Endothelial cell of umbilical vein (primary cell): ENCODE data around the gene LRRC8D. TPM values are rescaled to one million over a fixed set of nuclear protein-coding genes. Genes with fewer than 3 reads are reported as not detected.

Experiments used
- BruUV-seq: library from RNA; stranded (reverse); fragments of 400-500 nt; replicated peaks from 2 replicates; lab custom pipeline; 2021; lab: Mats Ljungman, UMichigan
- CTCF ChIA-PET: fragments of 300-600, 350-600 bp; sonication (Branson Sonifier 250); formaldehyde crosslinking; loops from one replicate; lab custom pipeline; 2021; ENCODE audit warnings: antibody characterized with exemption, inconsistent platforms; lab: Charles Lee
- POLR2A ChIA-PET: fragments of 300-600, 350-600 bp; sonication (Branson Sonifier 250); formaldehyde crosslinking; loops from one replicate; lab custom pipeline; 2021; ENCODE audit warnings: antibody characterized with exemption, inconsistent platforms; lab: Charles Lee
- DNase-seq: peaks from one replicate; pipeline ENCODE4 v3.0.0-alpha.2; 2011; ENCODE audit warnings: low read depth, low spot score
- FAIRE-seq: peaks from 2 replicates; lab custom pipeline; 2011; peaks lifted over from hg19 to GRCh38; lab: Jason Lieb, UNC
- H2AFZ ChIP-seq: 2 replicates; pipeline ENCODE4 v1.6.0; 2012; ENCODE audit warnings: low read depth, low read length, control low read depth, inconsistent platforms
- H3K27ac ChIP-seq: 2 replicates; pipeline ENCODE4 v1.5.1; 2011; ENCODE audit warnings: low read depth, mild to moderate bottlenecking, control low read depth, low read length, moderate library complexity; ENCODE audit not compliant: insufficient read depth
- H3K27me3 ChIP-seq, 2 experiments: 2 replicates each; pipeline versions ENCODE4 v1.6.0 to v1.6.1; 2011; ENCODE audit warnings: low read length in 2 of 2, mixed read lengths in 1 of 2; ENCODE audit not compliant: control insufficient read depth in 2 of 2, insufficient read depth in 2 of 2
- H3K36me3 ChIP-seq, 2 experiments: 2 replicates in 1 of 2; 3 replicates in 1 of 2; pipeline ENCODE4 v1.5.1; 2011; ENCODE audit warnings: low read length in 2 of 2, mild to moderate bottlenecking in 1 of 2, moderate library complexity in 1 of 2; ENCODE audit not compliant: control insufficient read depth in 2 of 2, insufficient read depth in 2 of 2; ENCODE audit errors: extremely low read depth in 1 of 2
- H3K4me1 ChIP-seq: 3 replicates; pipeline ENCODE4 v1.5.1; 2011; ENCODE audit warnings: mild to moderate bottlenecking, low read length; ENCODE audit not compliant: control insufficient read depth, insufficient read depth; ENCODE audit errors: extremely low read depth
- H3K4me2 ChIP-seq: 2 replicates; pipeline ENCODE4 v1.6.1; 2011; ENCODE audit warnings: low read length, control low read depth, mixed read lengths; ENCODE audit not compliant: insufficient read depth
- H3K4me3 ChIP-seq, 3 experiments: fragments of 200-600 bp in 1 of 3; sonication (generic), shearing (Covaris generic) in 1 of 3; replicated peaks in 1 of 3; 2 replicates each; pipeline ENCODE4 v1.5.1; 2011 to 2016; ENCODE audit warnings: control low read depth in 3 of 3, low read length in 3 of 3, mild to moderate bottlenecking in 2 of 3, inconsistent platforms in 1 of 3, low read depth in 1 of 3, moderate library complexity in 1 of 3; ENCODE audit not compliant: insufficient read depth in 1 of 3
- H3K79me2 ChIP-seq: 2 replicates; pipeline ENCODE4 v1.6.0; 2012; ENCODE audit warnings: low read length, inconsistent platforms; ENCODE audit not compliant: control insufficient read depth, insufficient read depth
- H3K9ac ChIP-seq: replicated peaks from 2 replicates; pipeline ENCODE3; 2011; ENCODE audit warnings: low read length, control low read depth; ENCODE audit not compliant: insufficient read depth; ENCODE audit errors: extremely low read depth
- H3K9me1 ChIP-seq: replicated peaks from 3 replicates; pipeline ENCODE4 v1.6.0; 2011; ENCODE audit warnings: mild to moderate bottlenecking, low read length; ENCODE audit not compliant: control insufficient read depth, insufficient read depth; ENCODE audit errors: extremely low read depth
- H3K9me3 ChIP-seq: replicated peaks from 2 replicates; pipeline ENCODE4 v1.5.1; 2012; ENCODE audit warnings: low read length, inconsistent platforms; ENCODE audit not compliant: control insufficient read depth, insufficient read depth
- H4K20me1 ChIP-seq: replicated peaks from 2 replicates; pipeline ENCODE3; 2011; ENCODE audit warnings: mild to moderate bottlenecking, low read length; ENCODE audit not compliant: control insufficient read depth, insufficient read depth; ENCODE audit errors: extremely low read depth
- CTCF ChIP-seq, 2 donors: IDR thresholded peaks; 1 replicate in 1 of 2; 2 replicates in 1 of 2; pipeline ENCODE4 v1.5.1; 2011; ENCODE audit warnings: low read length in 2 of 2, mild to moderate bottlenecking in 2 of 2, moderate library complexity in 2 of 2, control low read depth in 1 of 2, inconsistent platforms in 1 of 2, low read depth in 1 of 2; ENCODE audit not compliant: insufficient read depth in 1 of 2; ENCODE audit errors: extremely low read depth in 1 of 2
- EZH2 ChIP-seq: IDR thresholded peaks from 2 replicates; pipeline ENCODE4 v1.6.1; 2012; ENCODE audit warnings: borderline replicate concordance, low read depth, mild to moderate bottlenecking, moderate library complexity, low read length, inconsistent platforms; ENCODE audit not compliant: severe bottlenecking
- FOS ChIP-seq: IDR thresholded peaks from 2 replicates; pipeline ENCODE4 v1.6.1; 2011; ENCODE audit warnings: mild to moderate bottlenecking, low read length, moderate library complexity, borderline replicate concordance; ENCODE audit not compliant: insufficient read depth
- GATA2 ChIP-seq: IDR thresholded peaks from 2 replicates; pipeline ENCODE4 v1.7.0; 2011; ENCODE audit warnings: low read depth, mild to moderate bottlenecking, moderate library complexity, mixed read lengths, low read length; ENCODE audit not compliant: insufficient read length, insufficient read depth
- JUN ChIP-seq: IDR thresholded peaks from 2 replicates; pipeline ENCODE4 v1.6.1; 2011; ENCODE audit warnings: borderline replicate concordance, low read depth; ENCODE audit not compliant: insufficient read length, insufficient read depth
- MAX ChIP-seq: IDR thresholded peaks from 2 replicates; pipeline ENCODE4 v1.6.1; 2011; ENCODE audit not compliant: insufficient read depth, insufficient read length
- MYC ChIP-seq: IDR thresholded peaks from one replicate; pipeline ENCODE4 v1.6.1; 2011; ENCODE audit warnings: mild to moderate bottlenecking, low read depth, low read length
- POLR2A ChIP-seq: IDR thresholded peaks from 2 replicates; pipeline ENCODE4 v1.6.1; 2012; ENCODE audit warnings: low read depth, mild to moderate bottlenecking, control low read depth, low read length
- POLR2AphosphoS5 ChIP-seq: IDR thresholded peaks from 2 replicates; pipeline ENCODE4 v1.6.1; 2012; ENCODE audit warnings: low read depth, mild to moderate bottlenecking, control low read depth, low read length, moderate library complexity; ENCODE audit not compliant: insufficient read depth
- dilution Hi-C: fragments of 300-500 bp; cut with MboI; formaldehyde crosslinking; loops from one replicate; pipeline ENCODE4 v1.15.0; 2019; ENCODE audit warnings: low sequenced_read_pairs; ENCODE audit not compliant: extremely low pct_ligation_motif_present
- intact Hi-C: fragments of 100-400 bp; cut with micrococcal nuclease; formaldehyde crosslinking; loops from one replicate; pipeline ENCODE4 v1.10.0; 2022
- polyA plus RNA-seq, 4 experiments: library from polyadenylated mRNA; depleted of rRNA in 3 of 4; stranded (reverse) in 3 of 4; unstranded in 1 of 4; fragments of >200 nt; gene quantifications; 2 replicates each; pipeline versions ENCODE4 v1.2.1 to v1.2.3, GENCODE V29; 2011 to 2012; ENCODE audit warnings: missing spikeins in 1 of 4
- total RNA-seq: library from RNA; stranded (reverse); gene quantifications from 2 replicates; pipeline ENCODE4 v1.2.3, GENCODE V29; 2021

LRRC8D gene
- total and polyA plus RNA-seq, 2 donors (not counting 3 experiments of a cell fraction or from before 2014, with no cell fraction given) = 31.9 to 37.7 TPM

- Histone ChIP-seq H4K20me1 (no peaks in the 10 kb centered on the region), H3K27ac (no peak overlapping the region), H3K9ac (no peak overlapping the region), H3K4me3 (no peak overlapping the region), H3K4me1 (peaks cover 2% of the 10 kb centered on the region), H3K27me3 (no peaks in the 10 kb centered on the region), H3K4me2 (no peak overlapping the region), H3K79me2 (no peaks in the 10 kb centered on the region), H3K36me3 (no peaks in the 10 kb centered on the region), H2AFZ (no peak overlapping the region), H3K9me1 (no peaks in the 10 kb centered on the region), H3K9me3 (no peaks in the 10 kb centered on the region)
- dilution Hi-C loops = no loop called here
- no TSS peak for BruUV-seq
- DNase-seq = no peak
- FAIRE-seq = no peak
- ChIA-PET CTCF (interaction anchor here (1.3 to 2.0 kb wide), 2 partner anchors 12 to 134 kb away, joined by 3 to 4 read pairs; no protein-coding TSS in a partner anchor), POLR2A (no interaction called here)
- TF ChIP-seq POLR2AphosphoS5 = no peak
- TF ChIP-seq FOS = no peak
- no peak for TF ChIP-seq POLR2A
- TF ChIP-seq JUN = no peak
- no peak for TF ChIP-seq CTCF (IDR thresholded peaks at IDR 0.05; ENCODE audit: extremely low read depth in 1 of 2, insufficient read depth in 1 of 2, low read depth in 1 of 2, low read length in 2 of 2)
- no peak for TF ChIP-seq EZH2
- TF ChIP-seq MAX = no peak
- no peak for TF ChIP-seq MYC
- no peak for TF ChIP-seq GATA2
- intact Hi-C loops = no loop called here
Measured at GRCh38 chr1:89831462-89832120, 10.8 kb downstream of the LRRC8D start.
